Stimulated activated CD4-positive, alpha-beta T cell treated with anti-CD3 and anti-CD28 coated beads, Interleukin-15, amount 100 ng/mL, for 1 hour (primary cell): ENCODE results near the gene IGFBP6.
"Not testable (repeated sequence)": the region's sequence is repeated elsewhere in the genome, so short reads cannot be mapped to it uniquely, and the experiment has no call there.

Experiments
- DNase-seq, 2 donors: peaks; one replicate each; pipeline ENCODE4 v3.0.0-alpha.2; 2020; ENCODE audit warnings: low read depth in 1 of 2, low spot score in 1 of 2

Gene IGFBP6

GRCh38 chr12:53094796-53095595 lies 2.5 kb upstream of the IGFBP6 start:
- not testable (repeated sequence) for DNase-seq

GRCh38 chr12:53095596-53095895 lies 1.9 kb upstream of the IGFBP6 start:
- DNase-seq, result not testable (repeated sequence)

GRCh38 chr12:53096089-53096741 lies 1.3 kb upstream of the IGFBP6 start:
- DNase-seq, result no peak

DNA sequence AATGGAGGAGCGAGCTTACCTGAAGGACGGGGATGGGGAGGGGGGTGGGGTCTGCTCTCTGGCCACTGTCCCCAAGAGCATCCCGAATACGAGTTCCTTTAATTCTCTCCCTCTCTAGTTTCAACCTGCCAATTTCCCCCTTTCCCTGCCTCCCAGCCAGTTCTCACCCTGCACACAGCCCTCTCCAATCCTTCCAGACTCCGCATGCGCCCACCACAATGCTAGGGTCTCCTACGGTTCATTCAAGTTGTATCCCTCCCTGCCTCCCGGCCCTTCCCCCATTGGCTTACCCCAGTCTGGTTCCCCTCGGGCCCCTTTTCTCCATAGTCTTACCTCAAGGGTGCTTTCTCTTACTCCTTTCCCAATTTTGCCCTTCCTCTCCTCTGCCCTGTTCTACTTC lies 708 bp upstream of the IGFBP6 start:
- no peak for DNase-seq

- no peak for DNase-seq
Observed at GRCh38 chr12:53097207-53097563, 282 bp upstream of the IGFBP6 start.

GRCh38 chr12:53098354-53098981 lies 1.0 kb downstream of the IGFBP6 start:
- DNase-seq, result no peak

DNA sequence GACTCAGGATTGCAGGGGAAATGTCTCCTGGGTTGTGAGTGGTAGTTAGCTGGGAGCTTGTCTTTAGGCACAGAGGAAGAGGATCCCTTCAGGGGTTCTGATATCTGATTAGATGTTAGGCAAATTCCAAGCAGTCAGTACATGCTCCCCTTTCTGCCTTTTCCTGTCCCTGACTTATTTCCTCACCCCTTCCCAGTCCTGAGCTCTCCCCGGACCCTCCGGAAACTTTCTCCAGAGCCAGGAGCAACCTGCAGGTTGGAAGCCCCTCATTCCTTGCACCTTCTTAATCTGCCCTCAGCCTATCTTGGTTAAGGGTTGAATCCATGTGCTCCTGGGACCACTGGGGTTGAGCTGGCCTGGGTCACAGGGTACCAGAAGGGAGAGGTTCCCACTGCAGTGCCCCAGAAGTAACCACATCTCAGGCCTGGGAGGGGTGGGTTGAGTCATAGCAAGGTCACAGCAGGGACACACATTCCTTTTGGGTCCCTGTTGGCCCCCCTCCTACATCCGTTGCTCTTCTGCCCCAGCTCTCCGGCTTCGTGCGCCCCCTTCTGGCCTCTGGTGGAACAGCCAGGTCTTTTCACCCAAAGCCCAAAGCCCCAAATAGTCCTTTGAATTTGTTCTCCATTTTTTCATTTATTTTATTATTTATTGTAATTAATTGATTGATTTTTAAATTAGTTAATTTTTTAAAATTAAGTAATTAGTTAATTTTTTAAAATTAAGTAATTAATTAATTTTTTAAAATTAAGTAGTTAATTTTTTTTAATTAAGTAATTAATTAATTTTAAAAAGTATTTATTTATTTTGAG lies 1.8 kb downstream of the IGFBP6 start:
- DNase-seq, result peak; percentile 80 to 82

GRCh38 chr12:53100466-53101151 lies 3.1 kb downstream of the IGFBP6 start:
- no peak for DNase-seq

GRCh38 chr12:53101266-53101665 lies 3.8 kb downstream of the IGFBP6 start:
- DNase-seq, result no peak

- no peak for DNase-seq
Observed at GRCh38 chr12:53101931-53102781, 4.7 kb downstream of the IGFBP6 start.

DNA sequence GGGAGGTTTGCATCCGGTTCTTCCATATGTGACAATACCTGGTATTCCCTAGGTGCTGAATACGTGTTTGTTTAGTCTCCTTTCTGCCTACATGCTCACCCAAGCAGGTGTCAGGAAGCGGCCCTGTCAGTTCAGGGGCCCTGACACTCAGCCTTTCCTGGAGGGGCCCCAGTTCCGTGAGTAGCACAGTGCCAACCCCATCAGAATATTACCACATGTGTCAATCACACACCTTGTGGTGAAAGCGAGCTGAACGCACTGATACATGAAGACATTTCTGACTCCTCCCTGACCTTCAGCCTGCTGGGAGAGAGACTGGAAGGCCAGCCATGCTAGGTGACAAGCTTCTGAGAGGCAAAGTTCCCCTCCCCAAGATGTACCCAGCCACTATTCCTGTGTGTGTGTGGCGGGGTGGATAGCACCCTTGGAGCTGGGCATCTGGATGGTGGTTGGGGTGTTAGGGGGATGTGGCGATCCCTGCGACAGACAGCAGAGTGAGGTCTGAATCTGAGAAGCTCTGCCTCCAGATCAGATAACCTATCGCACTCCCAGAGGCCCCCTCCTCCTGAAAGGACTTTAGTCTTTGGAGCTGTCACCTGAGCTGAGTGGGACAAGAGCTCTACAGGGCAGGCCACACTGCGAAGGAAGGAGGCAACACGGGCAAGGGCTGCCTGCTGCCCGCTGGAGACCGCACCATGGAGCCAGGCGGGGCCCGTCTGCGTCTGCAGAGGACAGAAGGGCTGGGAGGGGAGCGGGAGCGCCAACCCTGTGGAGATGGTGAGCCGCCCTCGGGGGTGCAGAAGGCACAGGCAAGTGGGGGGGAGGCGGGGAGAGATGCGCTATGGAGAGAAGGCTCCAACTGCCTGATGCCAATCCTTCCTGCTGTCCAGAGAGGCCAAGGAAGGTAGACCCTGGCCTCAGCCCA lies 5.7 kb downstream of the IGFBP6 start, which contains the start of gene SOAT2:
Gene SOAT2 (plus strand): TSS at position 604 of the 925 bp plus-strand sequence. CDS start 92 bp downstream, at position 696.
- DNase-seq, result no peak

- no peak for DNase-seq
Observed at GRCh38 chr12:53103860-53104305, 6.4 kb downstream of the IGFBP6 start.

GRCh38 chr12:53105256-53105655 lies 7.8 kb downstream of the IGFBP6 start:
- no peak for DNase-seq

GRCh38 chr12:53105712-53106439 lies 8.4 kb downstream of the IGFBP6 start:
- DNase-seq, result no peak

- DNase-seq, result no peak
Observed at GRCh38 chr12:53107122-53107521, 9.7 kb downstream of the IGFBP6 start.

DNA sequence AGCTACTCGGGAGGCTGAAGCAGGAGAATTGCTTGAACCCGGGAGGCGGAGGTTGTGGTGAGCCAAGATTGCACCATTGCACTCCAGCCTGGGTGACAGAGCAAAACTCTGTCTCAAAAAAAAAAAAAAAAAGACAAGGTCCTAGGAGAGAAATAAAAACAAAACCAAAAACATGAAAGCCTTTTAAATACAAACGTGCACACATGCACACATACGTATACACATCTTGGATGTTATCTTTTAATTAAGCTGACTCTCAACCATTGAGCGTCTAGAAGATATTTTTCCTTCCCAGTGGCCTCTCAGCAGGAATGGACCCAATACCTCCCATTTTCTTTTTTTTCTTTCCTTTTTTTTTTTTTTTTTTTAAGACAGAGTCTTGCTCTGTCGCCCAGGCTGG lies 15.0 kb downstream of the IGFBP6 start:
- not testable (repeated sequence) for DNase-seq

- no peak for DNase-seq
Observed at GRCh38 chr12:53113136-53113705, 15.8 kb downstream of the IGFBP6 start.

DNA sequence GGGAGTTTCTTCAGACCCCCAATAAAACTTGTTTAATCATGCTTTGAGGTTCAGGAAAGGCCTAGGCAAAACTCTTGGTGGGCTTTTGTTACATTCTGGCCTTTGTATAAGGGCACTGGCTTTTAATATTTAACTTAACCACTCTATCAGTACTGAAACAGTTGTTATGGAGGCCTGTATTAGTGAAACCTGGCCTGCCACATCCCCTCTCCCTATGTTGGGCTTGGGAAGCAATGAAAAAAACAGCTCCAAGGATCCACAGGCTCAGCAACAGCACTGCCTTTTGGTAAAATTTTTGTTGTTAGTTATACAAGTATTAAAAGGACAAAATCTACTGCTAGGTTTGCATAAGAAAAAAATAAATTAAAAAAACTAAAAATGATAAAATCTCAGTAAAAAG lies 16.5 kb downstream of the IGFBP6 start:
- DNase-seq, result no peak
